Stimulated activated CD8-positive, alpha-beta memory T cell treated with anti-CD3 and anti-CD28 coated beads, Interleukin-15, amount 100 ng/mL, for 48 hours (primary cell): Measurements from ENCODE around the gene HPSE2.

Experiments
- DNase-seq, 2 donors: peaks; one replicate each; pipeline ENCODE4 v3.0.0-alpha.2; 2020; ENCODE audit warnings: low read depth in 2 of 2

The HPSE2 gene

GRCh38 chr10:98433881-98434732, 801.5 kb downstream of the HPSE2 start:
- no peak for DNase-seq

DNA sequence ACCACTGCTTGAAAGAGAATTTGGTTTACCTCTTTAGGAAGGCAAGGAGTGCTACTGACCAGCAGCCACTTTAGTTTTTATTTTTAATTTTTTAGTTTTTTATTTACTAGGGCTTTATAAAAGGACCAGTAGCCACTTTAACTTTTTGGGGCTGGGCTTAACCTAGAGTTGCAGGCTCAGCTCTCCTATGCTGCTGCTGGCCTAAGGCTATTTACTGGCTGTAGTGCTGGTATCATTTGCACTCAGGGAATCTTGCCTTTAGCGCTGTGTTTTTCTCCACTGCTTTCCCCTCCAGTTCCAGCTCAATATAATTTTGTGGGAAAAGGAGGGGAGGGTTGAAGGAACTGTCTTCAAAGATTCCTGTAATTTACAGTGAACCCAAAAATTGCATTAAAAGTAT, 802.3 kb downstream of the HPSE2 start:
- DNase-seq: no peak

GRCh38 chr10:98432330-98432729, 803.3 kb downstream of the HPSE2 start:
- DNase-seq: no peak

- no peak for DNase-seq
Measured at GRCh38 chr10:98431016-98431415, 804.6 kb downstream of the HPSE2 start.

GRCh38 chr10:98430427-98430826, 805.2 kb downstream of the HPSE2 start:
- no peak for DNase-seq

- no peak for DNase-seq
Measured at GRCh38 chr10:98429320-98430072, 806.2 kb downstream of the HPSE2 start.

GRCh38 chr10:98427011-98427515, 808.6 kb downstream of the HPSE2 start:
- no peak for DNase-seq

DNA sequence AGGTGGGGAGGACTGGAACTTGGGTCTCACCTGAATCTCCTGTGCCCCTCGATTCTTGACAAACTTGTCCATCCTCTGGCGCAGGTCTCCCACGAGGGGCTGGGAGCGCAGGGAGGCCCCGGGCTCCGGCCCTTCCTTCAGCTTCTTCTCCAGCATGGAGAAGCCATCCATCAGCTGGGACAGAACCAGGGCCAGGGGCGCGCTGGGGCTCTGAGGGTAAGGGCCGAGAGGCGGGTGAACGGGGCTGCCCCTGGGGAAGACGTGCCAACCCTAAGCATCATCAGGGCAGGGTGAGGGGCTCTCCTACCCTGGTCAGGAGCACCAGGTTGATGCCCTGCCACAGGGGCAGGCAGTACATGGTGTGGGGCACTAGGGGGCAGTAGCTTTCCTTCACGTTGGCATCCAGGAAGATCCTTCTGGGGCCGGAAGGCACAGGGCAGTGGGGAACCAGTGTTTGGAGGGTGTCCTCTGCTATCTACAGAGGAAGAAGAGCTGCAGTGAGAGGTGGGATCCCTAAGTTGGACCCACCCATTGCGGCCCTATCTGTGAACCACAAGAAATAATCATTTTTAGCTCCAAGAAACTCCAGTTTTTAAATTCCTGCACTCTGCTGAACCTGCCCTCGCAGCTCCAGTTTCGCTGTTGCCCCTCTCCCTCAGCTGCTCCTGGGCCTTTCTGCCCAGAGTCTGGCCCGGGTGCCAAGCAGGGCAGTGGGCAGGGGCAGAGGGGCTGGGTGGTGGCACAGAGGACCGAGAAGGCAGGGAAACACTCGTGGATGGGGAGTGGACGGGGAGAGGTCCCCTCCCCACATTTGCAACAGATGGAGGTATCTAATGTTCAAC, 809.9 kb downstream of the HPSE2 start:
- DNase-seq: peak in 1 of 2 donors; percentile 22

- no peak for DNase-seq
Measured at GRCh38 chr10:98424295-98425254, 811.1 kb downstream of the HPSE2 start.

- no peak for DNase-seq
Measured at GRCh38 chr10:98423691-98424120, 811.9 kb downstream of the HPSE2 start.

DNA sequence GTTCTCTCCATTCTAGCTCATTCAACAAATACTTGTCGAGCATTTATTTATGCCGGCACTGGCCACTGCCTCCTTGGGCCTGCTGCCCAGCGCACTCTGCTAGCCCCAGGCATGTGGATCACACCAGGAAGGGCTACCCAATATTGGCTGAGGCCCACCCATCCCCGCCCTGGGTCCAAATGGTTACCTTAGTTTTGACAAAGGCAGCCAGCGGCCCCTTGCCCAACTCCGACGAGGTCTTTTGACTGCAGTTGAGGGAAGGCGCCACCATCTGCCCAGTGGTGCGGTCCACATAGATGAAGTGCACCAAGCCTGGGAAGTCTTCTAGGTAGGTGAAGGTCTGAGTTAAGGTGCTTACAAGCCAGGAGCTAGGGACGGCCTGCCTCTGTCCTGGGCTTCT, 813.5 kb downstream of the HPSE2 start:
- no peak for DNase-seq

DNA sequence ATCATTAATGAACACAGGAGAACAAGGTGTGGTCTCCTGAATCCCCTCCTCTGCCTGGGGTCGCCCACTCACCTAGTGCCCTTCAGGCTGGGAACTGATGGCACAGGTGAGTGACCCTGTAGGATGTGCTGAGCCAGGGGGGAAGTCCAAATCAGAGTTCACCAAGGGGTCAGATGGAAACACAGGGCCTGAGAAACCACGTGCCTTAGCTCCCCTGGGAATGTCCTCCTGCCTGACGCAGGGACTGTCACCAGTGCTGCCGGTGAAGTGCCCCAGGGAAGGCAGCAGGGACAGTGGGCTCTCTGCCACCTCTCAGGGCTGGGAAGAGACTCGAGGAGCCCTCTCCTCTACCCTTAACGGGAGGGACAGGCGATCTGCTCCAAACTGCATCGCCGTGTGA, 814.9 kb downstream of the HPSE2 start:
- DNase-seq: no peak

DNA sequence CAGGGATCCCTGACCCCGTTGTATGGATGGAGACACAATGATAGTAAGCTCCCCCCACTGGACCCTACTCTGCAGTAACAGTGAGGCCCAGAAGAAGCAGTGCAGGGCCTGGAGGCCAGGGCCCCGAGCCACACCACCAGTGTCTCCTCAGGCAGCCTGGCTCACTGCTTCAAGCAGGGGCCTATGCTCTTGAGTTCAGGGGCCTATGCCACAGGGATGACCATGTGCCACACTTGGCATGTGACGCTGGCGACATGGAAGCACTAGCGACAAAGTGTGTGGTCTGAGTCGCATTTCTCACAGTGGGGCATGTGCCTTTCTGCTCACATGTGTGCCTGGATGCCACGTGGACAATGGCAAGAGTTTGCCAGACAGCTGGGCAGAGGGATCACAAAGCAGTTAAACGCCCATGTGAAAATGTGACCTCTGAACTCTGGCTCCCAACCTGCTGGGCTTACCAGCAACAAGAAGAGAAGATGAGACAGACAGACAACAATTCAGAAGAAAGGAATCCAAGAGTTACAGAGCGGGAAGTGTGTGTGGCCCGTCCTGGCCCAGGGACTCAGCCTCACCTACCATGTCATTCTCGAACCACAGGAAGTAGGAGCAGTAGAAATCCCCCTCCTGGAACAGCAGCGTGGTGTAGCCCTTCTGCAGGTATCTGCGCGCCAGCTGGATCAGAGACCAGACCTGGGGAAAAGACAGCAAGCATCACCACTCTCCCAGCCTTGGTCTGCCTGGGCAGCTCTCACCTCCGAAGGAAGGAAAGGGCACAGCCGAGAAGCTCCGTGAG, 816.0 kb downstream of the HPSE2 start:
- no peak for DNase-seq

DNA sequence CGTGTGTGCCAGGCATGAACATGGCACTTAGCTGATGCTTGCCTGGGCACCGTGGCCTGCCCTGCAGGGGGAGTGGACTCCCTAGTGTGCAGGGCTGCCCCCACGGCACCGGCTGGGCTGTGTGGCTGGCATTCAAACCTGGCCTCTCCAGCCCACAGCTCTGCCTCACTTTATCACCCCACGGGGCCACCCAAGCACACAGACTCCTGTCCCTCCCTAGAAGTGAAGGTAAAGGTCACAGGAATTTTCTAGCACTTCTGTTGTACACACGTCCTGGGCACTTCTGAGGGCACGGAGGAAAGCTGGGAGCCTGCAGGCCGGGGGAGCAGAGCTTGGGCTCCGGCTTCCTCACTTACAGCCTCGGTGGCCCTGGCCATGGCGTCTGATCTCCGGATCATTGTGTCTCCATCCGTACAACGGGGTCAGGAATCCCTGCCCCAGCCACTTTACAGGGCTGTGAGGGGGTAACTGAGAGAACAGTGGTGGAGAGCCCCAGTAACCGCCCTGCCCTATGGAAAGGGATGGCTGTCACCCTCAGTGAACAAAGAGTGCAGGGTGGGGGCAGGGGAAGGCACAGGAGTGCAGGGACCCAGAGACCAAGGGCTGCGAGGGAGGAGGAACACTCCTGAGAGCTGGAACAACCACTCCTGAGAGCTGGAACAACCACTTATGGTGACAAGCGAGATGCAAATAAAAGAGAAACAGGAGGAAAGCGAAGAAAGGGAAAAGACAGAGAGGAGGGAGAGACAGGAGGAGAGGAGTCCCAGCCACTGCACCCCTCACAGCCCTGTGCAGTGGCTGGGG, 816.8 kb downstream of the HPSE2 start:
- no peak for DNase-seq

- DNase-seq: no peak
Measured at GRCh38 chr10:98417973-98418664, 817.5 kb downstream of the HPSE2 start.

DNA sequence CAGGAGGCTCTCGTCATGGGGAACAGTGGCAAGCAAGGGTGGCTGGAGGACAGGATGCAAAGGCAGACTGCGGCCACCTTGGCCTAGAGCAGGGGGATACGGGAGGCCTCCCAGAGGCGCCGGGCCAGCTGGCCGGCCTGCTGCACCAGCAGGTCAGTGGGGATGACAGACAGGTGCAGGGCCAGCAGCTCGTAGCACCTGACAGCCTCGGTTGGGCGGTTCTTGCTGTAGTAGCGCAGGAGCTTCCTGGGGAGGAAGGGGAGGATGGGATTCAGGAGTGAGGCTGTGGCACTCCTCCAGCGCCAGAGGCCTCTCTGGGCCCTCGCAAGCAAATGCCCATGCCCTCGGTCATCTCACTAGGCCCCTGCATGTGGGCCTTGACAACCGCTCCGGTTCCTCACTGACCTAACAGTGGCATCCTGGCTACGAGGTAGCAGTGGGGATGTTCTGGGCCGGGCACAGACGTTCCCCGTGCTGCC, 818.1 kb downstream of the HPSE2 start:
- DNase-seq: no peak

DNA sequence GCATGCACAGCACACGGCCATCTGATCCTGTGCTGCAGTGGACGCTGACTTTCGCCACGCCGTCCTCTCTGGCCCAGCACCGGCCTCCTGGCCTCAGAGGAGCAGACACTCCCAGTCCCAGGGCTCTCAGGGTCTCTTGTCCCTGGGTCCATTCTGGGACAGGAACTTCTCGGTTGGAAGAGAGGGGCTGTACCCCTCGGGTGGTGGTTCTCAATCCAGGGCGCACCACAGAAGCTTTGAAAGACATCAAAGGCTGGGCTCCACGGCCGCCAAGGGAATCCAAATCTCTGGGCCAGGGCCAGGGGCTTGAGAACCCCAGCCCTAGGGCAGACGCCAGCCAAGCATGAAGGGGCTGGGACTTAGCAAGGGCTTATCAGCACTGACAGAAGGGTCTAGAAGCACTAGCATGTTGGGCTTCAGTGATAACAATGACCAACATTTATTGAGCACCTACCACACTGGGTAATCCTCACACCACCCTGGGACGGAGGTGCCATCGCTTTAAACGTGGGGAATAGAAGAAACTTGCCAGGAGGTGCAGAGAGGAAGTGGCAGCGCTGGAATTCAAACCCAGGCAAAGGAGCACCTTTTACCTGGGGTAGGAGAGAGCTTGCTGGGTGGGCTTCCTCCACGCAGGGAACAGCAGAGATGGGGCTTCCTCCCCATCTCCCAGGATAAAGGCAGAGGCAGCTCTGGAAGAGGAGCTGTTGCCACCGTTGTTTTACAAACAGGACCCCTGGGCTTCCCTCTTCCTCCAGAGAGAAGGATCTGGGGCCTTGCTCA, 818.9 kb downstream of the HPSE2 start:
- no peak for DNase-seq

DNA sequence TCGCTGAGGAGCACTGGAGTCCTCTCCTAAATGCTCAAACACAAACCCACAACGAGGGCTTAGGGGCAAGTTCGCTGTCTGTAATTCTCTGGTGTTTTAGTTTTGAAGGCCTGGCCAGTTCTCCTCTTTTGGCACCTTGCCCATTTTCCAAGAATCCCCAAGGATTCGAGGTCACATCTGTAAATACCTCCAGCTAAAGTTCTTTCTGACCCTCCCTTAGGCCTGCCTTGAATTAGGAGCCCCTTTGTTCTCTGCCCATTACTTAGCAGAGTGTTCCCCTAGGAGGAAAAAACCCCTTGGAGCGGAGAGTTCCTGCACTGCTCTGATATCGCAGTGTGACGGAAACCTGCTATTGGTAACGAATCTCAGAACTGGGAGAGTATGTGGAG, 819.9 kb downstream of the HPSE2 start:
- DNase-seq: no peak
